KOPT-K1 (cell line): Measurements from ENCODE around the gene CNNM2.
A peak's percentile ranks its signal among the peaks of the same experiment; 100 is the strongest.
"Not testable (repeated sequence)": the region's sequence is repeated elsewhere in the genome, so short reads cannot be mapped to it uniquely, and the experiment has no call there.

Experiments used
- H3K27ac ChIP-seq: fragments of 200-600 bp; sonication (generic); 2 replicates; pipeline ENCODE4 v1.5.1; 2016; ENCODE audit warnings: antibody characterized with exemption, mild to moderate bottlenecking, low read depth, low read length; ENCODE audit not compliant: poor library complexity, severe bottlenecking
- H3K36me3 ChIP-seq: fragments of 200-600 bp; sonication (generic); 2 replicates; pipeline ENCODE4 v1.5.1; 2017; ENCODE audit warnings: antibody characterized with exemption, mild to moderate bottlenecking, low read length, moderate library complexity; ENCODE audit not compliant: insufficient read depth
- H3K9me3 ChIP-seq: fragments of 200-600 bp; sonication (generic); 2 replicates; pipeline ENCODE4 v1.5.1; 2017; ENCODE audit warnings: antibody characterized with exemption, low read length, mild to moderate bottlenecking; ENCODE audit not compliant: insufficient read depth, poor library complexity, severe bottlenecking

Gene CNNM2

GRCh38 chr10:102916173-102916572, 1.9 kb upstream of the CNNM2 start:
- Histone ChIP-seq H3K9me3 (no peaks in the 10 kb centered on the region), H3K27ac (no peak overlapping the region), H3K36me3 (no peaks in the 10 kb centered on the region)

- H3K9me3 ChIP-seq: no peaks in the 10 kb centered on the region
- no peaks in the 10 kb centered on the region for H3K36me3 ChIP-seq
- H3K27ac ChIP-seq: peak overlapping the region; percentile 45
Observed at GRCh38 chr10:102917314-102917961, 656 bp upstream of the CNNM2 start.

GRCh38 chr10:102918817-102919245, 737 bp downstream of the CNNM2 start:
- Histone ChIP-seq H3K27ac (peak overlapping the region; percentile 63), H3K36me3 (no peaks in the 10 kb centered on the region), H3K9me3 (no peaks in the 10 kb centered on the region)

GRCh38 chr10:102919246-102919959, 1.3 kb downstream of the CNNM2 start:
- Histone ChIP-seq H3K36me3 (no peaks in the 10 kb centered on the region), H3K27ac (peak overlapping the region; percentile 63)

GRCh38 chr10:102919992-102920739, 2.1 kb downstream of the CNNM2 start:
- Histone ChIP-seq H3K9me3 (no peaks in the 10 kb centered on the region), H3K27ac (no peak overlapping the region), H3K36me3 (no peaks in the 10 kb centered on the region)

More at GRCh38 chr10:102919246-102919959, 1.3 kb downstream of the CNNM2 start:
- H3K9me3 ChIP-seq: no peaks in the 10 kb centered on the region

- Histone ChIP-seq H3K27ac (no peak overlapping the region), H3K9me3 (no peaks in the 10 kb centered on the region), H3K36me3 (no peaks in the 10 kb centered on the region)
Observed at GRCh38 chr10:102923601-102924000, 5.5 kb downstream of the CNNM2 start.

GRCh38 chr10:102926842-102927241, 8.7 kb downstream of the CNNM2 start:
- no peaks in the 10 kb centered on the region for H3K9me3 ChIP-seq
- H3K27ac ChIP-seq: no peak overlapping the region
- no peaks in the 10 kb centered on the region for H3K36me3 ChIP-seq

- H3K36me3 ChIP-seq: no peaks in the 10 kb centered on the region
- H3K27ac ChIP-seq: no peak overlapping the region
- no peaks in the 10 kb centered on the region for H3K9me3 ChIP-seq
Observed at GRCh38 chr10:102927311-102928010, 9.4 kb downstream of the CNNM2 start.

- H3K27ac ChIP-seq: not testable (repeated sequence)
Observed at GRCh38 chr10:102928442-102928841, 10.3 kb downstream of the CNNM2 start.

GRCh38 chr10:102930720-102931119, 12.6 kb downstream of the CNNM2 start:
- no peaks in the 10 kb centered on the region for H3K9me3 ChIP-seq
- no peaks in the 10 kb centered on the region for H3K36me3 ChIP-seq
- H3K27ac ChIP-seq: no peak overlapping the region

More at GRCh38 chr10:102928442-102928841, 10.3 kb downstream of the CNNM2 start:
- not testable (repeated sequence) for H3K36me3 ChIP-seq, H3K9me3 ChIP-seq

GRCh38 chr10:102931643-102932042, 13.5 kb downstream of the CNNM2 start:
- H3K27ac ChIP-seq: no peak overlapping the region

GRCh38 chr10:102935505-102935904, 17.4 kb downstream of the CNNM2 start:
- Histone ChIP-seq H3K36me3 (no peaks in the 10 kb centered on the region), H3K9me3 (no peaks in the 10 kb centered on the region), H3K27ac (no peak overlapping the region)

More at GRCh38 chr10:102931643-102932042, 13.5 kb downstream of the CNNM2 start:
- Histone ChIP-seq H3K36me3 (no peaks in the 10 kb centered on the region), H3K9me3 (no peaks in the 10 kb centered on the region)

GRCh38 chr10:102935939-102936605, 18.0 kb downstream of the CNNM2 start:
- Histone ChIP-seq H3K36me3 (no peaks in the 10 kb centered on the region), H3K9me3 (no peaks in the 10 kb centered on the region), H3K27ac (peak overlapping the region; percentile 14)

- Histone ChIP-seq H3K27ac (no peak overlapping the region), H3K9me3 (no peaks in the 10 kb centered on the region), H3K36me3 (no peaks in the 10 kb centered on the region)
Observed at GRCh38 chr10:102941401-102941800, 23.3 kb downstream of the CNNM2 start.
